H1 (cell line): ENCODE results near the gene TSPEAR. TPM values are rescaled to one million over a fixed set of nuclear protein-coding genes. Genes with fewer than 3 reads are reported as not detected.

Experiments
- HDAC2 ChIP-seq, 2 experiments: fragments of 300-600 bp in 1 of 2; sonication (generic) in 1 of 2; IDR thresholded peaks; 2 replicates each; pipeline ENCODE4 v1.6.1; 2011 to 2012; ENCODE audit warnings: low read depth in 2 of 2, low read length in 2 of 2, mild to moderate bottlenecking in 2 of 2, moderate library complexity in 2 of 2, borderline replicate concordance in 1 of 2, inconsistent platforms in 1 of 2
- SAP30 ChIP-seq: fragments of 300-600 bp; sonication (generic); IDR thresholded peaks from 2 replicates; pipeline ENCODE4 v1.7.1; 2012; ENCODE audit warnings: low read length, moderate library complexity, mild to moderate bottlenecking, inconsistent platforms; ENCODE audit not compliant: insufficient read depth, insufficient replicate concordance
- SIX5 ChIP-seq: IDR thresholded peaks from 2 replicates; pipeline ENCODE4 v1.6.1; 2011; ENCODE audit warnings: mild to moderate bottlenecking, low read depth, low read length
- polyA plus RNA-seq, 7 experiments: library from polyadenylated mRNA; depleted of rRNA in 3 of 7; stranded (reverse) in 5 of 7; unstranded in 2 of 7; fragments of >200 nt in 5 of 7; fragments of 200-250 nt in 2 of 7; gene quantifications; 1 replicate in 5 of 7; 2 replicates in 1 of 7; 4 replicates in 1 of 7; pipeline versions ENCODE4 v1.2.1 to v1.2.3, GENCODE V29; 2011 to 2013; ENCODE audit warnings: missing spikeins in 2 of 7, mixed read lengths in 2 of 7
- total RNA-seq: library from RNA; stranded (reverse); fragmentation: NEBNext Ultra II Directional; extraction: Animal tissue kit (Norgen Biotek cat#: 25700); gene quantifications from 2 replicates; pipeline ENCODE4 v1.2.1, GENCODE V29; 2021

TSPEAR gene
- total and polyA plus RNA-seq, 2 of the 8 experiments (the other 6 are each of a cell fraction or from before 2014, with no cell fraction given): 0.58 to 0.89 TPM

GRCh38 chr21:44490816-44491215, 220.6 kb downstream of the TSPEAR start (continued):
- TF ChIP-seq SIX5: no peak
- TF ChIP-seq HDAC2 (IDR thresholded peaks at IDR 0.05; ENCODE audit: borderline replicate concordance in 1 of 2, low read depth in 2 of 2, low read length in 2 of 2): no peak
- TF ChIP-seq SAP30: no peak
